IMR-90 (cell line): ENCODE results near the gene SIPA1L3. TPM values are rescaled to one million over a fixed set of nuclear protein-coding genes. Genes with fewer than 3 reads are reported as not detected.

Experiments used
- microRNA-seq, 2 experiments: library from miRNA; stranded (forward) in 1 of 2; unstranded in 1 of 2; fragments of 10-50 nt in 1 of 2; fragments of <30 nt in 1 of 2; gene quantifications in 1 of 2; microRNA quantifications in 1 of 2; one replicate each; pipeline versions ENCODE3 to v1.1.0; 2013 to 2020; ENCODE audit not compliant: insufficient read depth in 1 of 2, insufficient read length in 1 of 2, unreplicated experiment in 1 of 2
- polyA plus RNA-seq, 3 experiments: library from polyadenylated mRNA; depleted of rRNA; stranded (reverse); fragments of >200 nt; gene quantifications; 2 replicates each; pipeline ENCODE4 v1.2.3, GENCODE V29; 2012; ENCODE audit warnings: low replicate concordance in 1 of 3
- small RNA-seq, 5 experiments: library from RNA; depleted of rRNA; stranded (forward); fragments of <200 nt; gene quantifications; one replicate each; pipeline ENCODE3, GENCODE V24; 2012
- total RNA-seq: library from RNA; depleted of rRNA; stranded (reverse); fragments of >200 nt; gene quantifications from 2 replicates; pipeline ENCODE4 v1.2.3, GENCODE V29; 2012; rRNA removed
- TF ChIP-seq, protein P1 (sequence below): fragments of 150-350 bp; IDR thresholded peaks from 2 replicates; pipeline ENCODE4 v1.6.1; 2016; ENCODE audit warnings: low read depth, mild to moderate bottlenecking, low read length, moderate library complexity, borderline replicate concordance

SIPA1L3 gene
- total and polyA plus RNA-seq, 2 of the 4 experiments (the other 2 are of a cell fraction), result 4.1 to 9.4 TPM

DNA sequence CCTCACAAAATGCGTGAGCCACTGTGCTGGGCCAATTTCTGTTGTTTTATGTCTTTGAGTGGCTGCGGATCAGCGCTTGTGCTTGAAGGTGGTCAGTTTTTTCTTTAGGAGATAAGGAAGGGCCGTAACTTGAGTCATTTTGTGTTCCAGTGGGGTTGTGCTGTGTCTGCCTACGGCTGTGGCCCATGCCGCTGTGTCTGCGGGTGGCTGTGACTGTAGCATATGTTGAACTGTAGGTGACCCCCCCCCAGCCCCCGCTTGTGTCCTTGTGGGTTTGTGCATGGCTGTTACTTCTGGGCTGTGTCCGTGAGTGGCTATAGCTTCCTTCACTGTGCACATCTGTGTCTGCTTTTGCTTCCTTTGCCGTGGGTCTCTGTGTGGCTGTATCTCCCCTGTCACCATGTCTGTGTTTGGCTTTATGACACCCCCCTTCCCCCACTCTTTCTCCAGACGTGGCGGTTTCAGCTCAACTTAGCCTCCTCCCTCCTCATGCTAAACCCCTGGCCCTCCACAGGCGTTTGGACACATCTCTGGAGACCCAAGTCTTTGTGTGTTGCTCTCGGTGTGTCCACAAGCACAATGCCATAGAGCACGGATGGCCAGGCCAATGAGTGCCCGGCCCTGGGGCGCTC lies 348.5 kb downstream of the SIPA1L3 start (continued):
- TF ChIP-seq, protein P1, sequence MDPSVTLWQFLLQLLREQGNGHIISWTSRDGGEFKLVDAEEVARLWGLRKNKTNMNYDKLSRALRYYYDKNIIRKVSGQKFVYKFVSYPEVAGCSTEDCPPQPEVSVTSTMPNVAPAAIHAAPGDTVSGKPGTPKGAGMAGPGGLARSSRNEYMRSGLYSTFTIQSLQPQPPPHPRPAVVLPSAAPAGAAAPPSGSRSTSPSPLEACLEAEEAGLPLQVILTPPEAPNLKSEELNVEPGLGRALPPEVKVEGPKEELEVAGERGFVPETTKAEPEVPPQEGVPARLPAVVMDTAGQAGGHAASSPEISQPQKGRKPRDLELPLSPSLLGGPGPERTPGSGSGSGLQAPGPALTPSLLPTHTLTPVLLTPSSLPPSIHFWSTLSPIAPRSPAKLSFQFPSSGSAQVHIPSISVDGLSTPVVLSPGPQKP, result no peak

Small RNA genes lying within 50 kb of the gene (microRNA-seq; reads per million reads assigned to microRNA genes)
- gene RN7SL663P (ENCODE audit: insufficient read depth, insufficient read length), result not detected

Small RNA genes lying within 50 kb of the gene (small RNA-seq; reads per million reads assigned to genes)
- 0 reads per million in 5 experiments for gene RN7SL663P

Other genes starting within 250 kb of the SIPA1L3 start
- 2.7 and 3.6 TPM in 2 replicates for gene ZNF607, start 187.4 kb upstream of the SIPA1L3 start, total RNA-seq
- gene ZNF607, start 187.4 kb upstream of the SIPA1L3 start, polyA plus RNA-seq (2012; rRNA removed), result 0.76 and 1.2 TPM in 2 replicates
- gene ZNF573, start 127.6 kb upstream of the SIPA1L3 start, total RNA-seq, result 3.2 and 4.2 TPM in 2 replicates
- gene ZNF573, start 127.6 kb upstream of the SIPA1L3 start, polyA plus RNA-seq (2012; rRNA removed), result 0.80 and 0.96 TPM in 2 replicates
- gene WDR87, start 614 bp upstream of the SIPA1L3 start, total RNA-seq, result not detected in 2 replicates
- not detected in 2 replicates for gene WDR87, start 614 bp upstream of the SIPA1L3 start, polyA plus RNA-seq (2012; rRNA removed)